ENCODE measurements around the gene CDR2.

GRCh38 chr16:22342082-22342481 is 32.3 kb downstream of the CDR2 start:
- no peak for TF ChIP-seq CTCF (IDR thresholded peaks at IDR 0.05; ENCODE audit: insufficient read depth, low read depth, low read length)
- TF ChIP-seq EZH2 (IDR thresholded peaks at IDR 0.05; ENCODE audit: insufficient read depth, low read length): no peak

All from astrocyte (in vitro differentiated cells and primary cell).